AG09319 (cell line): Measurements from ENCODE around the gene PXMP4.

Experiments
- DNase-seq: peaks from one replicate; pipeline ENCODE4 v3.0.0-alpha.2; 2010; ENCODE audit warnings: low read depth; ENCODE audit errors: extremely low read depth
- CTCF ChIP-seq: IDR thresholded peaks from 2 replicates; pipeline ENCODE4 v1.5.1; 2011; ENCODE audit warnings: low read depth, mild to moderate bottlenecking, inconsistent platforms, low read length, moderate library complexity

The PXMP4 gene

DNA sequence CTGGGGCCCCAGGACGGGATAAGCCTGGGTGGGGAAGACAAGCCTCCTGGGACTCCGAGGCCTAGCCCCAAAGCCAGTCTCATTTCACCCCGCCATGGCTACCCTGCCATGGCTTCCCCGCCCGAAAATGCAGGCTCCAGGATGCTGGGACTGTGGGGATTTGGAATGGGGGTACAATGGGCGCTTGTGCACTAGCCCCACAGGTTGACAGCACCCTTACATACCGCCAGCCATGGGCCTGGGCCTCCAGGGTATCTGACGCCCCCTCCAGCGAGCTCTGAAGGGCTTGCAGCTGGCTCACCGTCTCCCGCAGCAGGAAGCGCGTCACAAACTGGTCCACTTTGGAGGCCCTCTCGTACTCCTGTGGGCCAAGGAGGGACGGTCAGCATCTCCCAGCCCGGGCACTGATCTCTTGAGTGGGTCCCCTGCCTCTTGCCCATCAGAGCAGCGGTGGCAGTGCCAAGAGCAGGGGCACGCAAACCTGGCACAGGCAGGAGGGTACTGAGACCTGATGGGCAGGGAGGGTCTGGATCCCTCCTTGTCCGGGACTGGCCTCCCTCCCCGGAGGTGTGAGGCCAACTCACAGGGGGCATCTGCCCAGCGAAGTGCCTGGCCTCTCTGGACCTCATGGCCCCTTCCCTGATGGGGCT lies 60.0 kb downstream of the PXMP4 start:
- DNase-seq = no peak
- no peak for TF ChIP-seq CTCF

GRCh38 chr20:33659341-33660034 lies 60.6 kb downstream of the PXMP4 start:
- no peak for TF ChIP-seq CTCF
- DNase-seq = no peak

GRCh38 chr20:33658929-33659328 lies 61.2 kb downstream of the PXMP4 start:
- no peak for DNase-seq
- TF ChIP-seq CTCF = no peak

- TF ChIP-seq CTCF = no peak
- no peak for DNase-seq
Measured at GRCh38 chr20:33658510-33658909, 61.6 kb downstream of the PXMP4 start.

DNA sequence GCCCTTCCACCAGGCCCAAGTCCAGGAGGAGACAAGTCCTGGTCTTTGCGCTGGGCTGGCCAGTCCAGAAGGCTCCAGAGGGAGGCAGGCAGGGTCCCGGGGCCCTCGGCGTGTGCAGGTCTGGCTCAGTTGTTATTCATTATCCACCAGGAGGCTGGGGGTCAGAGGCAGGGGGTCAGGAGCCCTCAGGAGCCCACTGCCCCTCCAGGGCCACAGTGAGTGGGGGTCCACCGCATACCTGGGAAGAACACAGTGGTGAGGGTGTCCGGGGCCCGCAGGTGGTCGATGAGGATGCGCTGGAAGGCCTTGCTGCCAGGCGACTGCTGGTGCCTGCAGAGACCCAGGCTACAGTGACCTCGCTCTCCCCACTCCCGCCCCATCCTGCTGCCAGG lies 62.4 kb downstream of the PXMP4 start:
- TF ChIP-seq CTCF = no peak
- DNase-seq = no peak

DNA sequence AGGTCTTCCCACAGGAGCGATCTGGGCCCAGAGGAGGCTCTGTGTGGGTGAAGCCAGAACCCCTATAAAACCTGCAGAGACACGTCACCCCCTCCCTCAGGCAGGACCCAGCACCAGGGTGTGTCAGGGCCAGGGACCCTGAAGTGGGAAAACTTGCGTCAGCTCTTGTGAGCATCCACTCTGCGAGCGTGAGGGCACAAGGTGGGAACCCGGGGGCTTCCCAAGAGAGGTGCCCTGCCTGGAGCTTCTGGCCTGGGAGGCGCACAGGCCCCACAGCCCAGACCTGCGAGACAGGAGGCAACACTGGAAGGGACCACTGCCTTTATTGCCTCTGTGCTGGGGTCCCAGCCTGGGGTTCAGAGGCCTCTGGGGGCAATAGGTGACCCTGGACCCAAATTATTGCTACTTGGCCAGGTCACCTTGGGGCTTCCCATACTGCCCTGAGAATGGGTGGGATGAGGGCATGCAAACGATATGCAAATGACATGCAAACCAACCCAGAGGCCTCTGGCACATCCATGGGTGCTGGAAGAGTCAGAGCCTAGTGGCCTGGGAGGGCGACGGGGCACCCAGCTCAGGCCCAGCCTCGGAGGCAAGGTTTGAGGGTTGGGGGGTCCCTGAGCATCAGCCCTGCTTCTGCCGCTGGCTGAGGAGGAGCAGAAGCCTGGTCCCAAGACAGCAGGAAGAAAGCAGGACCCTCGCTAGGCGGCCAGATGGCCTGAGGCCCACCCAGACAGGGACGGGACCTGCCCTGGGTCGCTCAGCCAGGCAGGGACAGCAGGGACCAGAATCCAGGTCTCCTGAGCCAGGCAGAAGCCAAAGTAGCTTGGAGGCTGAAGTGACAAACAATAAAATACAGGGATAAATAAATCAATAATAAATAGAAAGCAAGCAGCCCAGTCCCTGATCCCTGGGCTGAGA lies 63.1 kb downstream of the PXMP4 start:
- TF ChIP-seq CTCF = no peak
- no peak for DNase-seq
